Calu3 (cell line): ENCODE results near the gene NUP210. TPM values are rescaled to one million over a fixed set of nuclear protein-coding genes. Genes with fewer than 3 reads are reported as not detected.
"Not testable (repeated sequence)": the region's sequence is repeated elsewhere in the genome, so short reads cannot be mapped to it uniquely, and the experiment has no call there.

Experiments used
- BruUV-seq: library from RNA; stranded (reverse); fragments of 400-500 nt; replicated peaks from 2 replicates; lab custom pipeline; 2021; lab: Mats Ljungman, UMichigan
- CTCF ChIA-PET: fragments of 300-600 bp; sonication (Branson Sonifier 250); formaldehyde crosslinking; loops from one replicate; lab custom pipeline; 2022; ENCODE audit warnings: antibody characterized with exemption; lab: Charles Lee
- DNase-seq: peaks from one replicate; pipeline ENCODE4 v3.0.0; 2022
- H3K27ac Mint-ChIP-seq: one replicate; pipeline ENCODE4 v1.8.0; 2022; ENCODE audit warnings: mixed read lengths; ENCODE audit not compliant: unreplicated experiment
- H3K27me3 Mint-ChIP-seq: one replicate; pipeline ENCODE4 v1.8.0; 2022; ENCODE audit warnings: mixed read lengths; ENCODE audit not compliant: unreplicated experiment
- H3K36me3 Mint-ChIP-seq: one replicate; pipeline ENCODE4 v1.8.0; 2022; ENCODE audit warnings: mild to moderate bottlenecking, moderate library complexity, mixed read lengths; ENCODE audit not compliant: insufficient read depth, unreplicated experiment
- H3K4me1 Mint-ChIP-seq: one replicate; pipeline ENCODE4 v1.8.0; 2022; ENCODE audit warnings: mild to moderate bottlenecking, low read depth, mixed read lengths; ENCODE audit not compliant: unreplicated experiment
- H3K4me3 Mint-ChIP-seq: one replicate; pipeline ENCODE4 v1.8.0; 2022; ENCODE audit warnings: mild to moderate bottlenecking, low read depth, moderate library complexity, mixed read lengths; ENCODE audit not compliant: unreplicated experiment
- H3K9me3 Mint-ChIP-seq: one replicate; pipeline ENCODE4 v1.8.0; 2022; ENCODE audit warnings: low read depth, mixed read lengths; ENCODE audit not compliant: unreplicated experiment
- intact Hi-C: fragments of 100-400 bp; cut with micrococcal nuclease; formaldehyde crosslinking; loops from one replicate; pipeline ENCODE4 v1.10.0; 2022; ENCODE audit not compliant: unreplicated experiment
- total RNA-seq: library from RNA; stranded (reverse); gene quantifications from 2 replicates; pipeline ENCODE4 v1.2.3, GENCODE V29; 2022
- TF ChIP-seq, protein P1 (sequence below): fragments of 200-600 bp; IDR thresholded peaks from one replicate; pipeline ENCODE4 v1.8.0; 2022; ENCODE audit warnings: antibody characterized with exemption; ENCODE audit not compliant: unreplicated experiment

Gene NUP210
- total RNA-seq, 1 experiment from 2014 or later: 76.9 TPM

DNA sequence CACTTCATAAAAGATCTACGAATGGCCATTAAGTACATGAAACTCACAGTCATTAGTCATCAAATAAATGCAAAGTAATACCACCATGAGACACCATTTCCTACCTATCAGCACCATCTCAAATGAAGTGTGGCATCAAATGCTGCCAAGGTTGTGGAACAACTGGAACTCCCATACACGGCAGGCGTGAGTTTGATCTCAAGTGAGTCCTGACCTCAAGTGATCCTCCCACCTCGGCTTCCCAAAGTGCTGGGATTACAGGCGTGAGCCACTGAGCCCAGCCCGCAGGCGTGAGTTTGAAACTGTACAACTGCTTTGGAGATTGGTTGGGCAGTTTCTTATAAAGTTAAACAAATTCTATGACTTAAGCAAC is 31.2 kb upstream of the NUP210 start:
- no peaks in the 10 kb centered on the region for H3K4me1 Mint-ChIP-seq
- peak overlapping the region; percentile 88 for H3K27ac Mint-ChIP-seq
- no peaks in the 10 kb centered on the region for H3K27me3 Mint-ChIP-seq
- intact Hi-C loops: no loop called here
- no peak for DNase-seq
- TF ChIP-seq, protein P1, sequence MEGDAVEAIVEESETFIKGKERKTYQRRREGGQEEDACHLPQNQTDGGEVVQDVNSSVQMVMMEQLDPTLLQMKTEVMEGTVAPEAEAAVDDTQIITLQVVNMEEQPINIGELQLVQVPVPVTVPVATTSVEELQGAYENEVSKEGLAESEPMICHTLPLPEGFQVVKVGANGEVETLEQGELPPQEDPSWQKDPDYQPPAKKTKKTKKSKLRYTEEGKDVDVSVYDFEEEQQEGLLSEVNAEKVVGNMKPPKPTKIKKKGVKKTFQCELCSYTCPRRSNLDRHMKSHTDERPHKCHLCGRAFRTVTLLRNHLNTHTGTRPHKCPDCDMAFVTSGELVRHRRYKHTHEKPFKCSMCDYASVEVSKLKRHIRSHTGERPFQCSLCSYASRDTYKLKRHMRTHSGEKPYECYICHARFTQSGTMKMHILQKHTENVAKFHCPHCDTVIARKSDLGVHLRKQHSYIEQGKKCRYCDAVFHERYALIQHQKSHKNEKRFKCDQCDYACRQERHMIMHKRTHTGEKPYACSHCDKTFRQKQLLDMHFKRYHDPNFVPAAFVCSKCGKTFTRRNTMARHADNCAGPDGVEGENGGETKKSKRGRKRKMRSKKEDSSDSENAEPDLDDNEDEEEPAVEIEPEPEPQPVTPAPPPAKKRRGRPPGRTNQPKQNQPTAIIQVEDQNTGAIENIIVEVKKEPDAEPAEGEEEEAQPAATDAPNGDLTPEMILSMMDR: no peak
- BruUV-seq: TSS peak; percentile 88
- no peaks in the 10 kb centered on the region for H3K9me3 Mint-ChIP-seq
- peak overlapping the region; percentile 84 for H3K4me3 Mint-ChIP-seq
- CTCF ChIA-PET: interaction anchor here (0.7 to 2.5 kb wide), 9 partner anchors 10 to 359 kb away, joined by 3 to 18 read pairs (median 5); no protein-coding TSS in a partner anchor
- peaks cover 11% of the 10 kb centered on the region for H3K36me3 Mint-ChIP-seq

- H3K4me1 Mint-ChIP-seq, H3K27me3 Mint-ChIP-seq, H3K27ac Mint-ChIP-seq, DNase-seq, H3K36me3 Mint-ChIP-seq, H3K9me3 Mint-ChIP-seq, CTCF ChIA-PET, H3K4me3 Mint-ChIP-seq, intact Hi-C loops, BruUV-seq: not testable (repeated sequence)
Observed at GRCh38 chr3:13442882-13443281, 22.8 kb upstream of the NUP210 start.

- BruUV-seq: no TSS peak
- no peaks in the 10 kb centered on the region for H3K4me1 Mint-ChIP-seq
- no peak overlapping the region for H3K27ac Mint-ChIP-seq
- DNase-seq: no peak
- H3K36me3 Mint-ChIP-seq: no peaks in the 10 kb centered on the region
- TF ChIP-seq, protein P1: no peak
- intact Hi-C loops: no loop called here
- no peak overlapping the region for H3K4me3 Mint-ChIP-seq
- no peaks in the 10 kb centered on the region for H3K9me3 Mint-ChIP-seq
- CTCF ChIA-PET: no interaction called here
- no peaks in the 10 kb centered on the region for H3K27me3 Mint-ChIP-seq
Observed at GRCh38 chr3:13440204-13440817, 20.2 kb upstream of the NUP210 start.

GRCh38 chr3:13436213-13436612 is 16.1 kb upstream of the NUP210 start:
- CTCF ChIA-PET: interaction anchor here (0.8 kb wide), 1 partner anchor 65 kb away, joined by 3 read pairs; no protein-coding TSS in a partner anchor
- H3K36me3 Mint-ChIP-seq, H3K27ac Mint-ChIP-seq, H3K4me3 Mint-ChIP-seq, DNase-seq, H3K4me1 Mint-ChIP-seq, BruUV-seq, H3K9me3 Mint-ChIP-seq, intact Hi-C loops: not testable (repeated sequence)
- H3K27me3 Mint-ChIP-seq: peaks cover 20% of the 10 kb centered on the region

DNA sequence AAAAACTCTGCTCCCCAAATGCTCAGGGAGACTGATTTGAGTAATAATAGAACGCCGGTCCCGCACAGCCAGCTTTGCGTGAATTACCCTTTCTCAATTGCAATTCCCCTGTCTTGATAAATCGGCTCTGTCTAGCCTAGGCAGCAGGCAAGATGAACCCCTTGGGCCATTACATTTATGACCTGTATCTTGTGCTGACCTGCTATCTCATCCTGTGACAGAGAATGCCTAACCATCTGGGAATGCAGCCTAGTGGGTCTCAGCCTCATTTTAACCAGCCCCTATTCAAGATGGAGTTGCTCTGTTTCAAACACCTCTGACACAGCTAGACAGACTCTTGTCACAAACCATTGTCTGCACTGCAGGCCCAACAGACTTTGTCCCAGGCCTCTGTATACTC is 13.8 kb upstream of the NUP210 start:
- BruUV-seq: no TSS peak
- CTCF ChIA-PET: no interaction called here
- H3K4me1 Mint-ChIP-seq: no peaks in the 10 kb centered on the region
- DNase-seq: no peak
- no peaks in the 10 kb centered on the region for H3K9me3 Mint-ChIP-seq
- no peak overlapping the region for H3K27ac Mint-ChIP-seq
- H3K27me3 Mint-ChIP-seq: peaks cover 20% of the 10 kb centered on the region
- intact Hi-C loops: no loop called here
- H3K4me3 Mint-ChIP-seq: no peak overlapping the region
- TF ChIP-seq, protein P1: no peak
- no peaks in the 10 kb centered on the region for H3K36me3 Mint-ChIP-seq
